Neural cell (in vitro differentiated cells): ENCODE measurements around the gene STPG4.

ENCODE experiments used
- CTCF ChIP-seq: fragments of 450-650 bp; IDR thresholded peaks from 2 replicates; pipeline ENCODE4 v1.5.1; 2014; ENCODE audit warnings: antibody characterized with exemption, mild to moderate bottlenecking, moderate library complexity; ENCODE audit not compliant: poor library complexity, severe bottlenecking
- TAF1 ChIP-seq: IDR thresholded peaks from 2 replicates; pipeline ENCODE4 v1.6.1; 2012; ENCODE audit warnings: low read depth

GRCh38 chr2:47070155-47070919 lies 84.8 kb downstream of the STPG4 start:
- no peak for TF ChIP-seq CTCF
- TF ChIP-seq TAF1 = no peak
